HFFc6 (cell line): ENCODE data around the gene CCDC126. TPM values are rescaled to one million over a fixed set of nuclear protein-coding genes. Genes with fewer than 3 reads are reported as not detected.

Experiments used
- DNase-seq: peaks from one replicate; pipeline ENCODE4 v3.0.0-alpha.2; 2018
- H3K27ac Mint-ChIP-seq: 2 replicates; pipeline ENCODE4 v1.8.0; 2020; ENCODE audit warnings: mild to moderate bottlenecking, mixed read lengths
- H3K27me3 Mint-ChIP-seq: 2 replicates; pipeline ENCODE4 v1.8.0; 2021; ENCODE audit warnings: mild to moderate bottlenecking, moderate library complexity, mixed read lengths; ENCODE audit not compliant: insufficient read depth
- H3K36me3 Mint-ChIP-seq: 2 replicates; pipeline ENCODE4 v1.8.0; 2021; ENCODE audit warnings: low read depth, mixed read lengths
- H3K4me1 Mint-ChIP-seq: 2 replicates; pipeline ENCODE4 v1.8.0; 2020; ENCODE audit warnings: low read depth, mixed read lengths
- H3K4me3 Mint-ChIP-seq: 2 replicates; pipeline ENCODE4 v1.8.0; 2020; ENCODE audit warnings: mild to moderate bottlenecking, moderate library complexity, mixed read lengths
- H3K9me3 Mint-ChIP-seq: 2 replicates; pipeline ENCODE4 v1.8.0; 2020; ENCODE audit warnings: mild to moderate bottlenecking, mixed read lengths
- total RNA-seq, 6 experiments: library from RNA; stranded (reverse); fragmentation: NEBNext Ultra II Directional; extraction: Animal tissue kit (Norgen Biotek cat#: 25700); gene quantifications; 2 replicates in 1 of 6; 3 replicates in 5 of 6; pipeline ENCODE4 v1.2.3, GENCODE V29; 2021
- TF ChIP-seq, protein P1 (sequence below): fragments of 200-600 bp; sonication (generic); IDR thresholded peaks from 2 replicates; pipeline ENCODE4 v1.5.0; 2021; ENCODE audit warnings: antibody characterized with exemption, mild to moderate bottlenecking

The CCDC126 gene
- total RNA-seq, 6 experiments from 2014 or later = 3.9 to 5.9 (median 4.8) TPM

DNA sequence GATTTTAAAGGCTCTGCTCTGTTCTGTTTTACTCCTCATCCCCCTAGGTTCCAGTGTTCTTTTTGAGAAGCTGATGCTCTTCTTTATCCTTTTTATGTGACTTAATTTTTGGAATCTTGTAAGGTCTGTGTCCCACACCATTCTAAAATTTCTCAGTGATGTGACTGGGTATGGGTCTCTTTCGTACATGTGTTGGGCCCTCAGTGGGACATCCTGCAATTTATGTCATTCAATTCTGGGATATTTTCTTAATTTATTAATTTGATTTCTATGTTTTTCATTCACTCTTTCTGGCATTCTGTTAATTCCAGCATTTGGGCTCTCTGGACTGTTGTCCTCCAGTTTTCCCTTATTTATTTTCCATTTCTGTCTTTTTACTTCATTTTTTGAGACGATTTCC lies 19.4 kb downstream of the CCDC126 start:
- H3K27me3 Mint-ChIP-seq = no peaks in the 10 kb centered on the region
- H3K27ac Mint-ChIP-seq = no peak overlapping the region
- H3K4me1 Mint-ChIP-seq = peaks cover 18% of the 10 kb centered on the region
- TF ChIP-seq, protein P1, sequence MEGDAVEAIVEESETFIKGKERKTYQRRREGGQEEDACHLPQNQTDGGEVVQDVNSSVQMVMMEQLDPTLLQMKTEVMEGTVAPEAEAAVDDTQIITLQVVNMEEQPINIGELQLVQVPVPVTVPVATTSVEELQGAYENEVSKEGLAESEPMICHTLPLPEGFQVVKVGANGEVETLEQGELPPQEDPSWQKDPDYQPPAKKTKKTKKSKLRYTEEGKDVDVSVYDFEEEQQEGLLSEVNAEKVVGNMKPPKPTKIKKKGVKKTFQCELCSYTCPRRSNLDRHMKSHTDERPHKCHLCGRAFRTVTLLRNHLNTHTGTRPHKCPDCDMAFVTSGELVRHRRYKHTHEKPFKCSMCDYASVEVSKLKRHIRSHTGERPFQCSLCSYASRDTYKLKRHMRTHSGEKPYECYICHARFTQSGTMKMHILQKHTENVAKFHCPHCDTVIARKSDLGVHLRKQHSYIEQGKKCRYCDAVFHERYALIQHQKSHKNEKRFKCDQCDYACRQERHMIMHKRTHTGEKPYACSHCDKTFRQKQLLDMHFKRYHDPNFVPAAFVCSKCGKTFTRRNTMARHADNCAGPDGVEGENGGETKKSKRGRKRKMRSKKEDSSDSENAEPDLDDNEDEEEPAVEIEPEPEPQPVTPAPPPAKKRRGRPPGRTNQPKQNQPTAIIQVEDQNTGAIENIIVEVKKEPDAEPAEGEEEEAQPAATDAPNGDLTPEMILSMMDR = no peak
- no peak overlapping the region for H3K4me3 Mint-ChIP-seq
- no peak for DNase-seq
- peaks cover 18% of the 10 kb centered on the region for H3K36me3 Mint-ChIP-seq
- peaks cover 17% of the 10 kb centered on the region for H3K9me3 Mint-ChIP-seq

DNA sequence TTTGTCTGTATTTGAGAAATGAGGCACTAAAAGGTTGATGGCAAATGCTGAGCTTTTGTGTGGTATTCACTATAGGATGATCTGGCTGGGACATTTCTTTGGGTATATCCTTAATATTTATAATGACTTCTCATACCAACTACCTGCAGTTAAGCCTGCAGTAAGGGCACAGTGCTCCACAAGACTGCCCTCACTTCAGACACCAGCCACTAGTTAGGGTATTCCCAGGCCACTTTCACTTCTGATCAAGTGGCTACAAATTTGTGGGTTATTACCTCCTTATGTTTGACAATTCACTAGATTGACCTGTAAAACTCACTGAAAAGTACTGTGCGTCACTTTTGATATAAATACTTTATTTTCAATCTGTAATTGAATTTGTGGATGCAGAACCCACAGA lies 20.3 kb downstream of the CCDC126 start:
- peaks cover 23% of the 10 kb centered on the region for H3K4me1 Mint-ChIP-seq
- peaks cover 17% of the 10 kb centered on the region for H3K9me3 Mint-ChIP-seq
- TF ChIP-seq, protein P1 = no peak
- DNase-seq = no peak
- H3K36me3 Mint-ChIP-seq = peaks cover 18% of the 10 kb centered on the region
- no peak overlapping the region for H3K4me3 Mint-ChIP-seq
- H3K27me3 Mint-ChIP-seq = no peaks in the 10 kb centered on the region
- H3K27ac Mint-ChIP-seq = no peak overlapping the region; the same call in 1 of the 2 replicates

GRCh38 chr7:23618241-23618640 lies 21.1 kb downstream of the CCDC126 start:
- Mint-ChIP-seq H3K27ac (peak overlapping the region; percentile 11; the same call in 1 of the 2 replicates), H3K4me1 (peaks cover 28% of the 10 kb centered on the region), H3K9me3 (peaks cover 17% of the 10 kb centered on the region), H3K36me3 (peaks cover 18% of the 10 kb centered on the region), H3K4me3 (no peak overlapping the region), H3K27me3 (no peaks in the 10 kb centered on the region)
- no peak for DNase-seq
- TF ChIP-seq, protein P1 = no peak

GRCh38 chr7:23619141-23619540 lies 22.0 kb downstream of the CCDC126 start:
- H3K27me3 Mint-ChIP-seq = no peaks in the 10 kb centered on the region; the same call in 1 of the 2 replicates

DNA sequence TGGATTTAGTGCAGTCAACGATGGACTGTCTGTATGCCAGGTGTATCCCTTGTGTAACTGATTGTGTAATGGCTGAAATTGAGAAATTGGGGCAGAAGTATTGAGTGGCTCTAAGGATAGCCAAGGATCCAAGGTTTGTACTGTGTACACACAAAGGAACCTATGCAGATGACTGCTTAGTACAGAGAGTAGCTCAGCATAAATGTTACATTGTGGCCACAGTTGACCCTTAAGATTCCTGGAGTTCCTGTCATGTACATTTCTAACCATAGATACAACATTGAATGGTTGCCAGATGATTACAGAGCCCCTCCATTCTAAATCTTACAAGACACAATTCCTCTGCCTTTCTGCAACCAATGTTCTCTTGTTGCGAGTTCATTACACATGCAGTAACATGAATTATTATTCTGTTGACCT lies 25.3 kb downstream of the CCDC126 start:
- H3K36me3 Mint-ChIP-seq = peaks cover 2% of the 10 kb centered on the region
- H3K27me3 Mint-ChIP-seq = no peaks in the 10 kb centered on the region; the same call in 1 of the 2 replicates
- H3K27ac Mint-ChIP-seq = no peak overlapping the region
- H3K9me3 Mint-ChIP-seq = peaks cover 5% of the 10 kb centered on the region
- peaks cover 27% of the 10 kb centered on the region for H3K4me1 Mint-ChIP-seq
- peak; percentile 14 for DNase-seq
- TF ChIP-seq, protein P1 = no peak
- no peak overlapping the region; the same call in 1 of the 2 replicates for H3K4me3 Mint-ChIP-seq

More at GRCh38 chr7:23619141-23619540, 22.0 kb downstream of the CCDC126 start:
- no peak for DNase-seq
- Mint-ChIP-seq H3K27ac (no peak overlapping the region), H3K4me3 (no peak overlapping the region), H3K4me1 (peaks cover 28% of the 10 kb centered on the region), H3K9me3 (peaks cover 17% of the 10 kb centered on the region), H3K36me3 (peaks cover 18% of the 10 kb centered on the region)
- TF ChIP-seq, protein P1 = no peak
